ENCODE data around the gene FIBCD1.

GRCh38 chr9:130943221-130943620, 4.2 kb upstream of the FIBCD1 start:
- no peak for TF ChIP-seq CTCF (IDR thresholded peaks at IDR 0.05; ENCODE audit: insufficient read depth, low read depth, low read length)
- TF ChIP-seq EZH2 (IDR thresholded peaks at IDR 0.05; ENCODE audit: insufficient read depth, low read length): no peak

All from astrocyte (in vitro differentiated cells and primary cell).